MCF 10A (cell line): ENCODE measurements around the gene HSDL2. TPM values are rescaled to one million over a fixed set of nuclear protein-coding genes. Genes with fewer than 3 reads are reported as not detected.

Source experiments
- BruUV-seq: library from RNA; stranded (reverse); fragments of 400-500 nt; replicated peaks from 2 replicates; lab custom pipeline; 2021; lab: Mats Ljungman, UMichigan
- CTCF ChIA-PET: fragments of 300-600 bp; sonication (Branson Sonifier 250); formaldehyde crosslinking; extraction: SDS; loops from one replicate; lab custom pipeline; 2021; ENCODE audit warnings: antibody characterized with exemption, inconsistent platforms; lab: Yijun Ruan, JAX
- POLR2A ChIA-PET: fragments of 300-600, 350-650 bp; sonication (Branson Sonifier 250); formaldehyde crosslinking; extraction: SDS; loops from one replicate; lab custom pipeline; 2020; ENCODE audit warnings: antibody characterized with exemption, inconsistent platforms; lab: Yijun Ruan, JAX
- DNase-seq: peaks from one replicate; pipeline ENCODE4 v3.0.0-alpha.2; 2018; ENCODE audit not compliant: unreplicated experiment
- H3K27ac Mint-ChIP-seq: one replicate; pipeline ENCODE4 v1.8.0; 2022; ENCODE audit warnings: mild to moderate bottlenecking, low read depth, mixed read lengths; ENCODE audit not compliant: unreplicated experiment
- H3K27me3 Mint-ChIP-seq: one replicate; pipeline ENCODE4 v1.8.0; 2022; ENCODE audit warnings: mixed read lengths; ENCODE audit not compliant: insufficient read depth, unreplicated experiment
- H3K36me3 Mint-ChIP-seq: one replicate; pipeline ENCODE4 v1.8.0; 2022; ENCODE audit warnings: mild to moderate bottlenecking, moderate library complexity, mixed read lengths; ENCODE audit not compliant: insufficient read depth, unreplicated experiment
- H3K4me1 Mint-ChIP-seq: one replicate; pipeline ENCODE4 v1.8.0; 2022; ENCODE audit warnings: mixed read lengths; ENCODE audit not compliant: insufficient read depth, unreplicated experiment
- H3K4me3 Mint-ChIP-seq: one replicate; pipeline ENCODE4 v1.8.0; 2022; ENCODE audit warnings: mild to moderate bottlenecking, moderate library complexity, mixed read lengths; ENCODE audit not compliant: unreplicated experiment
- H3K9me3 Mint-ChIP-seq: one replicate; pipeline ENCODE4 v1.8.0; 2022; ENCODE audit warnings: mixed read lengths; ENCODE audit not compliant: unreplicated experiment
- intact Hi-C: fragments of 100-400 bp; cut with micrococcal nuclease; formaldehyde crosslinking; loops from 2 replicates; pipeline ENCODE4 v1.14.1; 2022
- total RNA-seq: library from RNA; stranded (reverse); gene quantifications from 2 replicates; pipeline ENCODE4 v1.2.3, GENCODE V29; 2022
- TF ChIP-seq, protein P1 (sequence below): fragments of 200-600 bp; IDR thresholded peaks from one replicate; pipeline ENCODE4 v1.8.0; 2022; ENCODE audit warnings: antibody characterized with exemption, mild to moderate bottlenecking; ENCODE audit not compliant: unreplicated experiment

HSDL2 gene
- total RNA-seq, 1 experiment from 2014 or later: 26.7 TPM

GRCh38 chr9:112396872-112397271, 17.0 kb downstream of the HSDL2 start:
- TF ChIP-seq, protein P1, sequence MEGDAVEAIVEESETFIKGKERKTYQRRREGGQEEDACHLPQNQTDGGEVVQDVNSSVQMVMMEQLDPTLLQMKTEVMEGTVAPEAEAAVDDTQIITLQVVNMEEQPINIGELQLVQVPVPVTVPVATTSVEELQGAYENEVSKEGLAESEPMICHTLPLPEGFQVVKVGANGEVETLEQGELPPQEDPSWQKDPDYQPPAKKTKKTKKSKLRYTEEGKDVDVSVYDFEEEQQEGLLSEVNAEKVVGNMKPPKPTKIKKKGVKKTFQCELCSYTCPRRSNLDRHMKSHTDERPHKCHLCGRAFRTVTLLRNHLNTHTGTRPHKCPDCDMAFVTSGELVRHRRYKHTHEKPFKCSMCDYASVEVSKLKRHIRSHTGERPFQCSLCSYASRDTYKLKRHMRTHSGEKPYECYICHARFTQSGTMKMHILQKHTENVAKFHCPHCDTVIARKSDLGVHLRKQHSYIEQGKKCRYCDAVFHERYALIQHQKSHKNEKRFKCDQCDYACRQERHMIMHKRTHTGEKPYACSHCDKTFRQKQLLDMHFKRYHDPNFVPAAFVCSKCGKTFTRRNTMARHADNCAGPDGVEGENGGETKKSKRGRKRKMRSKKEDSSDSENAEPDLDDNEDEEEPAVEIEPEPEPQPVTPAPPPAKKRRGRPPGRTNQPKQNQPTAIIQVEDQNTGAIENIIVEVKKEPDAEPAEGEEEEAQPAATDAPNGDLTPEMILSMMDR: no peak

GRCh38 chr9:112401175-112401815, 21.4 kb downstream of the HSDL2 start:
- H3K9me3 Mint-ChIP-seq: peaks cover 19% of the 10 kb centered on the region
- H3K4me3 Mint-ChIP-seq: no peak overlapping the region
- intact Hi-C loops: no loop called here
- POLR2A ChIA-PET: no interaction called here
- no peak overlapping the region for H3K27ac Mint-ChIP-seq
- no peak for DNase-seq
- no peaks in the 10 kb centered on the region for H3K4me1 Mint-ChIP-seq
- BruUV-seq: no TSS peak
- CTCF ChIA-PET: interaction anchor here (0.7 kb wide), 1 partner anchor 368 kb away, joined by 3 read pairs; no protein-coding TSS in a partner anchor
- TF ChIP-seq, protein P1: no peak
- H3K27me3 Mint-ChIP-seq: no peaks in the 10 kb centered on the region
- peaks cover 17% of the 10 kb centered on the region for H3K36me3 Mint-ChIP-seq

More at GRCh38 chr9:112396872-112397271, 17.0 kb downstream of the HSDL2 start:
- Mint-ChIP-seq H3K9me3 (peaks cover 19% of the 10 kb centered on the region), H3K36me3 (no peaks in the 10 kb centered on the region), H3K4me3 (no peak overlapping the region), H3K4me1 (no peaks in the 10 kb centered on the region), H3K27ac (no peak overlapping the region), H3K27me3 (no peaks in the 10 kb centered on the region)
- ChIA-PET POLR2A (no interaction called here), CTCF (no interaction called here)
- no peak for DNase-seq
- intact Hi-C loops: no loop called here
- no TSS peak for BruUV-seq

DNA sequence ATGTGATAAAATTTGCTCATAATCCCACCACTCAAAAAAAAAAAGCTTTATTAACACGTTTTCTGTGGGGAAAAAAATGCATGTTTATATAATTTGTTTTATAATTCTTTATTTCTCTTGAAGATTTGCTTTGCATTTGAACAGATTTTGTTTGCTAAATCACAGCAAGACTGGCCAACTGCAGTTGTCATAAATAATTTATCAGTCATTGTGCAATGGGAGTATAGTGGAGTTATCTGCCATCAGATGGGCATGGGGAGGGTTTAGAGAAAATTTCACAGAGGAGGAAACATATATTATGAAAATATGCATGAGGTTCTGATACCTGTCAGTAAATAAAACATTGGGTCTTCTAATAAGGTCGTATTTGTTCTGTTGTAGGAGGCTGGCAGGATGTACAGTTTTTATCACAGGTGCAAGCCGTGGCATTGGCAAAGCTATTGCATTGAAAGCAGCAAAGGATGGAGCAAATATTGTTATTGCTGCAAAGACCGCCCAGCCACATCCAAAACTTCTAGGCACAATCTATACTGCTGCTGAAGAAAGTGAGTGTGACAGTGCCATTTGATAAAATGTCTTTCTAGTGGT, 23.8 kb downstream of the HSDL2 start:
- Mint-ChIP-seq H3K4me3 (no peak overlapping the region), H3K27ac (no peak overlapping the region), H3K9me3 (peaks cover 6% of the 10 kb centered on the region), H3K4me1 (no peaks in the 10 kb centered on the region), H3K27me3 (no peaks in the 10 kb centered on the region), H3K36me3 (peaks cover 39% of the 10 kb centered on the region)
- ChIA-PET POLR2A (interaction anchor here (0.6 to 1.4 kb wide), 2 partner anchors 24 to 36 kb away, joined by 3 read pairs; partner anchors contain the start of gene HSDL2), CTCF (interaction anchor here (0.7 kb wide), 1 partner anchor 81 kb away, joined by 3 read pairs; no protein-coding TSS in a partner anchor)
- no peak for DNase-seq
- no TSS peak for BruUV-seq
- intact Hi-C loops: no loop called here
- TF ChIP-seq, protein P1: no peak

DNA sequence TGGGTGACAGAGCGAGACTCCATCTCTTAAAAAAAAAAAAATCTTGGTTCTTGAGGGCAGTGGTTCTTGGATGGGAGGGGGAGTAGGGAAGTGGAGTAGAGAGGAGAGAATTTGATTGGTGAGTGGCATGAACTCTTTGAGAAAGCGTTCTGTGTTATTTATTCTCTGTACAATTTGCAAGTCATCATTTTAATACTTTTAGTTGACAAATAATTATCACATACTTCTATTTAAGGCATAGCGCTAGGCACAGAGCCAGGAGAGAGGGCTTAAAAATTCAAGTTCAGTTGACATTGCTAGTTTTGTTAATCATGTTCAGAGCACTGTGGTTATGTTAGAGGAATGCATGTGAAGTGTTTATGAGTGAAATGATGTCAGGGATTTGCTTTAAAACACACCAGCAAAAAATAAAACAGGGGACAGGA, 24.6 kb downstream of the HSDL2 start:
- no peaks in the 10 kb centered on the region for H3K4me1 Mint-ChIP-seq
- no TSS peak for BruUV-seq
- intact Hi-C loops: no loop called here
- TF ChIP-seq, protein P1: no peak
- H3K27ac Mint-ChIP-seq: no peak overlapping the region
- H3K27me3 Mint-ChIP-seq: no peaks in the 10 kb centered on the region
- peaks cover 43% of the 10 kb centered on the region for H3K36me3 Mint-ChIP-seq
- ChIA-PET POLR2A (no interaction called here), CTCF (interaction anchor here (0.7 kb wide), 1 partner anchor 80 kb away, joined by 3 read pairs; no protein-coding TSS in a partner anchor)
- H3K4me3 Mint-ChIP-seq: no peak overlapping the region
- H3K9me3 Mint-ChIP-seq: no peaks in the 10 kb centered on the region
- DNase-seq: no peak
